Activated T-cell treated with anti-CD3 and anti-CD28 coated beads for 24 hours (primary cell): ENCODE results near the gene AKR1C2.
"Not testable (repeated sequence)": the region's sequence is repeated elsewhere in the genome, so short reads cannot be mapped to it uniquely, and the experiment has no call there.

Experiments used
- DNase-seq: peaks from one replicate; pipeline ENCODE4 v3.0.0-alpha.2; 2020; ENCODE audit warnings: low read depth

The AKR1C2 gene

GRCh38 chr10:4988000-4988641 is 15.5 kb downstream of the AKR1C2 start:
- not testable (repeated sequence) for DNase-seq

GRCh38 chr10:4984971-4985594 is 18.6 kb downstream of the AKR1C2 start:
- no peak for DNase-seq

GRCh38 chr10:4984223-4984622 is 19.4 kb downstream of the AKR1C2 start:
- no peak for DNase-seq

- no peak for DNase-seq
Observed at GRCh38 chr10:4983615-4984216, 19.9 kb downstream of the AKR1C2 start.

GRCh38 chr10:4982764-4983226 is 20.9 kb downstream of the AKR1C2 start:
- DNase-seq, result no peak

- no peak for DNase-seq
Observed at GRCh38 chr10:4981722-4982471, 21.8 kb downstream of the AKR1C2 start.

GRCh38 chr10:4980793-4981192 is 22.9 kb downstream of the AKR1C2 start:
- no peak for DNase-seq

- no peak for DNase-seq
Observed at GRCh38 chr10:4978870-4979269, 24.8 kb downstream of the AKR1C2 start.

- no peak for DNase-seq
Observed at GRCh38 chr10:4977025-4977424, 26.6 kb downstream of the AKR1C2 start.

GRCh38 chr10:4974400-4974799 is 29.3 kb downstream of the AKR1C2 start:
- not testable (repeated sequence) for DNase-seq

- not testable (repeated sequence) for DNase-seq
Observed at GRCh38 chr10:4973294-4973693, 30.4 kb downstream of the AKR1C2 start.

- not testable (repeated sequence) for DNase-seq
Observed at GRCh38 chr10:4972369-4973142, 31.1 kb downstream of the AKR1C2 start.

GRCh38 chr10:4970362-4970761 is 33.3 kb downstream of the AKR1C2 start:
- not testable (repeated sequence) for DNase-seq

GRCh38 chr10:4969289-4969688 is 34.4 kb downstream of the AKR1C2 start:
- DNase-seq, result not testable (repeated sequence)

GRCh38 chr10:4967189-4967588 is 36.5 kb downstream of the AKR1C2 start:
- DNase-seq, result not testable (repeated sequence)

GRCh38 chr10:4965763-4966162 is 37.9 kb downstream of the AKR1C2 start:
- not testable (repeated sequence) for DNase-seq

GRCh38 chr10:4963815-4964154 is 39.9 kb downstream of the AKR1C2 start:
- DNase-seq, result not testable (repeated sequence)

- not testable (repeated sequence) for DNase-seq
Observed at GRCh38 chr10:4962876-4963814, 40.5 kb downstream of the AKR1C2 start, which contains the start of gene AKR1C1. Gene AKR1C1, plus strand, starts transcription at chr10:4963415. Its CDS starts 30 bp downstream, at chr10:4963445.

- not testable (repeated sequence) for DNase-seq
Observed at GRCh38 chr10:4962308-4962707, 41.3 kb downstream of the AKR1C2 start.

- DNase-seq, result not testable (repeated sequence)
Observed at GRCh38 chr10:4961558-4961957, 42.1 kb downstream of the AKR1C2 start.
